Endothelial cell of umbilical vein (primary cell): Measurements from ENCODE around the gene R3HDML. TPM values are rescaled to one million over a fixed set of nuclear protein-coding genes. Genes with fewer than 3 reads are reported as not detected.

Experiments
- BruUV-seq: library from RNA; stranded (reverse); fragments of 400-500 nt; replicated peaks from 2 replicates; lab custom pipeline; 2021; lab: Mats Ljungman, UMichigan
- CTCF ChIA-PET: fragments of 300-600, 350-600 bp; sonication (Branson Sonifier 250); formaldehyde crosslinking; loops from one replicate; lab custom pipeline; 2021; ENCODE audit warnings: antibody characterized with exemption, inconsistent platforms; lab: Charles Lee
- POLR2A ChIA-PET: fragments of 300-600, 350-600 bp; sonication (Branson Sonifier 250); formaldehyde crosslinking; loops from one replicate; lab custom pipeline; 2021; ENCODE audit warnings: antibody characterized with exemption, inconsistent platforms; lab: Charles Lee
- DNase-seq: peaks from one replicate; pipeline ENCODE4 v3.0.0-alpha.2; 2011; ENCODE audit warnings: low read depth, low spot score
- FAIRE-seq: peaks from 2 replicates; lab custom pipeline; 2011; peaks lifted over from hg19 to GRCh38; lab: Jason Lieb, UNC
- H2AFZ ChIP-seq: 2 replicates; pipeline ENCODE4 v1.6.0; 2012; ENCODE audit warnings: low read depth, low read length, control low read depth, inconsistent platforms
- H3K27ac ChIP-seq: 2 replicates; pipeline ENCODE4 v1.5.1; 2011; ENCODE audit warnings: low read depth, mild to moderate bottlenecking, control low read depth, low read length, moderate library complexity; ENCODE audit not compliant: insufficient read depth
- H3K27me3 ChIP-seq, 2 experiments: 2 replicates each; pipeline versions ENCODE4 v1.6.0 to v1.6.1; 2011; ENCODE audit warnings: low read length in 2 of 2, mixed read lengths in 1 of 2; ENCODE audit not compliant: control insufficient read depth in 2 of 2, insufficient read depth in 2 of 2
- H3K36me3 ChIP-seq, 2 experiments: 2 replicates in 1 of 2; 3 replicates in 1 of 2; pipeline ENCODE4 v1.5.1; 2011; ENCODE audit warnings: low read length in 2 of 2, mild to moderate bottlenecking in 1 of 2, moderate library complexity in 1 of 2; ENCODE audit not compliant: control insufficient read depth in 2 of 2, insufficient read depth in 2 of 2; ENCODE audit errors: extremely low read depth in 1 of 2
- H3K4me1 ChIP-seq: 3 replicates; pipeline ENCODE4 v1.5.1; 2011; ENCODE audit warnings: mild to moderate bottlenecking, low read length; ENCODE audit not compliant: control insufficient read depth, insufficient read depth; ENCODE audit errors: extremely low read depth
- H3K4me2 ChIP-seq: 2 replicates; pipeline ENCODE4 v1.6.1; 2011; ENCODE audit warnings: low read length, control low read depth, mixed read lengths; ENCODE audit not compliant: insufficient read depth
- H3K4me3 ChIP-seq, 3 experiments: fragments of 200-600 bp in 1 of 3; sonication (generic), shearing (Covaris generic) in 1 of 3; replicated peaks in 1 of 3; 2 replicates each; pipeline ENCODE4 v1.5.1; 2011 to 2016; ENCODE audit warnings: control low read depth in 3 of 3, low read length in 3 of 3, mild to moderate bottlenecking in 2 of 3, inconsistent platforms in 1 of 3, low read depth in 1 of 3, moderate library complexity in 1 of 3; ENCODE audit not compliant: insufficient read depth in 1 of 3
- H3K79me2 ChIP-seq: 2 replicates; pipeline ENCODE4 v1.6.0; 2012; ENCODE audit warnings: low read length, inconsistent platforms; ENCODE audit not compliant: control insufficient read depth, insufficient read depth
- H3K9ac ChIP-seq: replicated peaks from 2 replicates; pipeline ENCODE3; 2011; ENCODE audit warnings: low read length, control low read depth; ENCODE audit not compliant: insufficient read depth; ENCODE audit errors: extremely low read depth
- H3K9me1 ChIP-seq: replicated peaks from 3 replicates; pipeline ENCODE4 v1.6.0; 2011; ENCODE audit warnings: mild to moderate bottlenecking, low read length; ENCODE audit not compliant: control insufficient read depth, insufficient read depth; ENCODE audit errors: extremely low read depth
- H3K9me3 ChIP-seq: replicated peaks from 2 replicates; pipeline ENCODE4 v1.5.1; 2012; ENCODE audit warnings: low read length, inconsistent platforms; ENCODE audit not compliant: control insufficient read depth, insufficient read depth
- H4K20me1 ChIP-seq: replicated peaks from 2 replicates; pipeline ENCODE3; 2011; ENCODE audit warnings: mild to moderate bottlenecking, low read length; ENCODE audit not compliant: control insufficient read depth, insufficient read depth; ENCODE audit errors: extremely low read depth
- CTCF ChIP-seq, 2 donors: IDR thresholded peaks; 1 replicate in 1 of 2; 2 replicates in 1 of 2; pipeline ENCODE4 v1.5.1; 2011; ENCODE audit warnings: low read length in 2 of 2, mild to moderate bottlenecking in 2 of 2, moderate library complexity in 2 of 2, control low read depth in 1 of 2, inconsistent platforms in 1 of 2, low read depth in 1 of 2; ENCODE audit not compliant: insufficient read depth in 1 of 2; ENCODE audit errors: extremely low read depth in 1 of 2
- EZH2 ChIP-seq: IDR thresholded peaks from 2 replicates; pipeline ENCODE4 v1.6.1; 2012; ENCODE audit warnings: borderline replicate concordance, low read depth, mild to moderate bottlenecking, moderate library complexity, low read length, inconsistent platforms; ENCODE audit not compliant: severe bottlenecking
- FOS ChIP-seq: IDR thresholded peaks from 2 replicates; pipeline ENCODE4 v1.6.1; 2011; ENCODE audit warnings: mild to moderate bottlenecking, low read length, moderate library complexity, borderline replicate concordance; ENCODE audit not compliant: insufficient read depth
- GATA2 ChIP-seq: IDR thresholded peaks from 2 replicates; pipeline ENCODE4 v1.7.0; 2011; ENCODE audit warnings: low read depth, mild to moderate bottlenecking, moderate library complexity, mixed read lengths, low read length; ENCODE audit not compliant: insufficient read length, insufficient read depth
- JUN ChIP-seq: IDR thresholded peaks from 2 replicates; pipeline ENCODE4 v1.6.1; 2011; ENCODE audit warnings: borderline replicate concordance, low read depth; ENCODE audit not compliant: insufficient read length, insufficient read depth
- MYC ChIP-seq: IDR thresholded peaks from one replicate; pipeline ENCODE4 v1.6.1; 2011; ENCODE audit warnings: mild to moderate bottlenecking, low read depth, low read length
- POLR2A ChIP-seq: IDR thresholded peaks from 2 replicates; pipeline ENCODE4 v1.6.1; 2012; ENCODE audit warnings: low read depth, mild to moderate bottlenecking, control low read depth, low read length
- POLR2AphosphoS5 ChIP-seq: IDR thresholded peaks from 2 replicates; pipeline ENCODE4 v1.6.1; 2012; ENCODE audit warnings: low read depth, mild to moderate bottlenecking, control low read depth, low read length, moderate library complexity; ENCODE audit not compliant: insufficient read depth
- dilution Hi-C: fragments of 300-500 bp; cut with MboI; formaldehyde crosslinking; loops from one replicate; pipeline ENCODE4 v1.15.0; 2019; ENCODE audit warnings: low sequenced_read_pairs; ENCODE audit not compliant: extremely low pct_ligation_motif_present
- intact Hi-C: fragments of 100-400 bp; cut with micrococcal nuclease; formaldehyde crosslinking; loops from one replicate; pipeline ENCODE4 v1.10.0; 2022
- polyA plus RNA-seq, 4 experiments: library from polyadenylated mRNA; depleted of rRNA in 3 of 4; stranded (reverse) in 3 of 4; unstranded in 1 of 4; fragments of >200 nt; gene quantifications; 2 replicates each; pipeline versions ENCODE4 v1.2.1 to v1.2.3, GENCODE V29; 2011 to 2012; ENCODE audit warnings: missing spikeins in 1 of 4
- total RNA-seq: library from RNA; stranded (reverse); gene quantifications from 2 replicates; pipeline ENCODE4 v1.2.3, GENCODE V29; 2021
- TF ChIP-seq, protein P1 (sequence below): IDR thresholded peaks from 2 replicates; pipeline ENCODE4 v1.6.1; 2011; ENCODE audit not compliant: insufficient read depth, insufficient read length

R3HDML gene
- total and polyA plus RNA-seq, 2 donors (not counting 3 experiments of a cell fraction or from before 2014, with no cell fraction given) = not detected

GRCh38 chr20:44393608-44394451 lies 57.0 kb downstream of the R3HDML start:
- H3K27ac ChIP-seq = no peak overlapping the region
- H3K4me2 ChIP-seq = no peak overlapping the region
- intact Hi-C loops = no loop called here
- H2AFZ ChIP-seq = no peak overlapping the region
- H3K9me3 ChIP-seq = no peaks in the 10 kb centered on the region
- H3K9me1 ChIP-seq = no peaks in the 10 kb centered on the region
- peaks cover 1 to 2% of the 10 kb centered on the region in 2 experiments for H3K27me3 ChIP-seq
- dilution Hi-C loops = no loop called here
- ChIA-PET POLR2A (no interaction called here), CTCF (interaction anchor here (0.5 to 1.8 kb wide), 3 partner anchors 9 to 177 kb away, joined by 3 to 4 read pairs (median 4); no protein-coding TSS in a partner anchor)
- FAIRE-seq = no peak
- no peaks in the 10 kb centered on the region for H3K36me3 ChIP-seq
- BruUV-seq = no TSS peak
- TF ChIP-seq MYC (no peak), EZH2 (no peak), JUN (no peak), POLR2AphosphoS5 (no peak), FOS (no peak), POLR2A (no peak), CTCF (IDR thresholded peaks at IDR 0.05; ENCODE audit: extremely low read depth in 1 of 2, insufficient read depth in 1 of 2, low read depth in 1 of 2, low read length in 2 of 2) (no peak), GATA2 (no peak)
- TF ChIP-seq, protein P1, sequence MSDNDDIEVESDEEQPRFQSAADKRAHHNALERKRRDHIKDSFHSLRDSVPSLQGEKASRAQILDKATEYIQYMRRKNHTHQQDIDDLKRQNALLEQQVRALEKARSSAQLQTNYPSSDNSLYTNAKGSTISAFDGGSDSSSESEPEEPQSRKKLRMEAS = no peak
- H4K20me1 ChIP-seq = no peaks in the 10 kb centered on the region
- DNase-seq = no peak
- H3K4me3 ChIP-seq = no peak overlapping the region
- no peaks in the 10 kb centered on the region for H3K4me1 ChIP-seq
- no peak overlapping the region for H3K9ac ChIP-seq
- H3K79me2 ChIP-seq = no peaks in the 10 kb centered on the region
